HepG2 (cell line): ENCODE data around the gene RAPGEF5. TPM values are rescaled to one million over a fixed set of nuclear protein-coding genes. Genes with fewer than 3 reads are reported as not detected.

Experiments used
- BCL3 ChIP-seq: sonication (generic); formaldehyde crosslinking; IDR thresholded peaks from 2 replicates; pipeline ENCODE4 v1.5.1; 2020; ENCODE audit warnings: mild to moderate bottlenecking, missing genetic modification reagents, moderate library complexity
- CBX5 ChIP-seq: sonication (generic); formaldehyde crosslinking; IDR thresholded peaks from 2 replicates; pipeline ENCODE4 v1.4.0; 2020; ENCODE audit warnings: missing genetic modification reagents, borderline replicate concordance
- DNMT1 ChIP-seq: sonication (generic); formaldehyde crosslinking; IDR thresholded peaks from 2 replicates; pipeline ENCODE4 v1.5.1; 2020; ENCODE audit warnings: mild to moderate bottlenecking, missing genetic modification reagents
- FOXA3 ChIP-seq: IDR thresholded peaks from 2 replicates; pipeline ENCODE4 v1.6.1; 2016; ENCODE audit warnings: missing genetic modification reagents, missing compliant biosample characterization
- HNF4G ChIP-seq, 2 experiments: sonication (generic) in 1 of 2; formaldehyde crosslinking in 1 of 2; IDR thresholded peaks; 2 replicates each; pipeline versions ENCODE4 v1.4.0 to v1.6.1; 2011 to 2020; ENCODE audit warnings: borderline replicate concordance in 2 of 2, low read depth in 2 of 2, mild to moderate bottlenecking in 2 of 2, low read length in 1 of 2, missing genetic modification reagents in 1 of 2, moderate library complexity in 1 of 2
- HOXA9 ChIP-seq: sonication (generic); formaldehyde crosslinking; IDR thresholded peaks from 2 replicates; pipeline ENCODE4 v1.8.1; 2022; ENCODE audit warnings: missing genetic modification reagents, mild to moderate bottlenecking, moderate library complexity, borderline replicate concordance
- KDM5A ChIP-seq: fragments of 200-600 bp; sonication (generic); IDR thresholded peaks from 2 replicates; pipeline ENCODE4 v1.7.0; 2018; ENCODE audit warnings: antibody characterized with exemption, mild to moderate bottlenecking, low read length, borderline replicate concordance
- MTF2 ChIP-seq: sonication (generic); formaldehyde crosslinking; IDR thresholded peaks from 2 replicates; pipeline ENCODE4 v1.5.0; 2020; ENCODE audit warnings: missing genetic modification reagents, borderline replicate concordance
- NR1H2 ChIP-seq: sonication (generic); formaldehyde crosslinking; IDR thresholded peaks from 2 replicates; pipeline ENCODE4 v1.8.1; 2022; ENCODE audit warnings: low read depth, missing genetic modification reagents, borderline replicate concordance
- NRL ChIP-seq: sonication (generic); formaldehyde crosslinking; IDR thresholded peaks from 2 replicates; pipeline ENCODE4 v1.5.0; 2020; ENCODE audit warnings: missing genetic modification reagents, mild to moderate bottlenecking, moderate library complexity, borderline replicate concordance
- RXRA ChIP-seq: sonication (generic); formaldehyde crosslinking; IDR thresholded peaks from 2 replicates; pipeline ENCODE4 v1.5.1; 2020; ENCODE audit warnings: missing genetic modification reagents
- SALL1 ChIP-seq: sonication (generic); formaldehyde crosslinking; IDR thresholded peaks from 2 replicates; pipeline ENCODE4 v1.8.0; 2022; ENCODE audit warnings: mild to moderate bottlenecking, missing genetic modification reagents
- STAG1 ChIP-seq: sonication (generic); formaldehyde crosslinking; IDR thresholded peaks from 2 replicates; pipeline ENCODE4 v1.4.0; 2020; ENCODE audit warnings: missing genetic modification reagents
- ZBTB3 ChIP-seq: sonication (generic); formaldehyde crosslinking; IDR thresholded peaks from 2 replicates; pipeline ENCODE4 v1.4.0; 2020; ENCODE audit warnings: low read depth, mild to moderate bottlenecking, moderate library complexity, missing genetic modification reagents, borderline replicate concordance
- ZFY ChIP-seq: sonication (generic); formaldehyde crosslinking; IDR thresholded peaks from 2 replicates; pipeline ENCODE4 v1.4.0; 2020; ENCODE audit warnings: missing genetic modification reagents
- ZMAT5 ChIP-seq: sonication (generic); formaldehyde crosslinking; IDR thresholded peaks from 2 replicates; pipeline ENCODE4 v1.5.0; 2020; ENCODE audit warnings: mild to moderate bottlenecking, low read depth, missing genetic modification reagents, borderline replicate concordance
- ZNF30 ChIP-seq: sonication (generic); formaldehyde crosslinking; IDR thresholded peaks from 2 replicates; pipeline ENCODE4 v1.5.0; 2020; ENCODE audit warnings: mild to moderate bottlenecking, missing genetic modification reagents
- ZNF432 ChIP-seq: sonication (generic); formaldehyde crosslinking; IDR thresholded peaks from 2 replicates; pipeline ENCODE4 v1.5.0; 2020; ENCODE audit warnings: missing genetic modification reagents, mild to moderate bottlenecking, borderline replicate concordance
- ZNF552 ChIP-seq: sonication (generic); formaldehyde crosslinking; IDR thresholded peaks from 2 replicates; pipeline ENCODE4 v1.9.0; 2022; ENCODE audit warnings: missing genetic modification reagents, mild to moderate bottlenecking, borderline replicate concordance
- ZNF567 ChIP-seq: sonication (generic); formaldehyde crosslinking; IDR thresholded peaks from 2 replicates; pipeline ENCODE4 v1.8.1; 2023; ENCODE audit warnings: mild to moderate bottlenecking, missing genetic modification reagents, borderline replicate concordance
- polyA plus RNA-seq, 8 experiments: library from polyadenylated mRNA; depleted of rRNA in 3 of 8; stranded (reverse) in 7 of 8; unstranded in 1 of 8; fragments of >200 nt; fragmentation: Illumina TruSeq in 4 of 8; extraction: Trizol in 4 of 8; gene quantifications; 2 replicates each; pipeline versions ENCODE4 v1.2.1 to v1.2.3, GENCODE V29; 2011 to 2016; ENCODE audit warnings: low read depth in 4 of 8, missing spikeins in 1 of 8, mixed read lengths in 1 of 8; ENCODE audit not compliant: insufficient read depth in 1 of 8
- total RNA-seq, 5 experiments: library from RNA; depleted of rRNA; stranded (reverse); fragments of >200 nt; fragmentation: Illumina TruSeq; extraction: Trizol; gene quantifications; 2 replicates each; pipeline ENCODE4 v1.2.3, GENCODE V29; 2016; ENCODE audit warnings: low read depth in 1 of 5
- TF ChIP-seq, protein P1 (sequence below): sonication (generic); formaldehyde crosslinking; IDR thresholded peaks from 2 replicates; pipeline ENCODE4 v1.4.0; 2020; ENCODE audit warnings: missing genetic modification reagents
- TF ChIP-seq, protein P2 (sequence below): sonication (generic); formaldehyde crosslinking; IDR thresholded peaks from 2 replicates; pipeline ENCODE4 v1.8.0; 2022; ENCODE audit warnings: mild to moderate bottlenecking, missing genetic modification reagents, borderline replicate concordance

The RAPGEF5 gene
- total and polyA plus RNA-seq, 2 of the 13 experiments (the other 11 are each of a cell fraction or from before 2014, with no cell fraction given): 17.1 to 23.4 TPM

DNA sequence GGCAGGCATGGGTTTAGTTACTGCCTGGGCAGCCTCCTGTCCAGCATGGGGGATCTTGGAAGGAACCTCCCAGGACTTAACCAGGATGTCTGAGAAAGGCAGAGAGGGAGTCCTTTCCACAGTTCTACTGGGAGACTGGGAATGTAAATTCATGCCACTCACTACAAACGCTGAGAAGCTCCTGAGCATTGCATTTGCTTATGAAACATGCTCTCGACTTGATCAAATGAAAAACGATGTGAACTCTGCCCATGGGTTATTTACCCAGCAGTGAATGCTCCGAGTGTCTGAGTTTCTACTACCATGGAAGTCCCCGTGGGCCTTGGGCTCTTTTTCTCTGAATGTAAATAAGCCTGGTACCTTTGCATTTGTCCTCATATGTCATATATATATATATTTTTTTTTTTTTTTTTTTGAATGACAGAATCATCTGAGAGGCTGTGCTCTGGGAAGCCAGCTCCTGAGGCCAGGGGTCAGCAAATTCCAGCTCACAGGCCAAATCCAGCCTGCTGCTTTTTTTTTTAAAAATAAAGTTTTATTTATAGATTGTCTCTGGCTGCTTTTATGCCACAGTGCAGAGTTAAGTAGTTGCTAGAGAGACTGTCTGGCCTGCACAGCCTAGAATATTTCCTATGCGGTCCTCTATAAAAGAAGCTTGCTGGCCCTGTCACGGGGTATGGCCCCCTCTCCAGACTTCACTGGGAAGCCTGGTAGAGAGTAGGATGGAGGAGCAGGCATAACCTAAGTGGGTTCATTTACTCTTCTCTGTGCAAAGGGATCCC, 21.4 kb upstream of the RAPGEF5 start (continued):
- TF ChIP-seq, protein P1, sequence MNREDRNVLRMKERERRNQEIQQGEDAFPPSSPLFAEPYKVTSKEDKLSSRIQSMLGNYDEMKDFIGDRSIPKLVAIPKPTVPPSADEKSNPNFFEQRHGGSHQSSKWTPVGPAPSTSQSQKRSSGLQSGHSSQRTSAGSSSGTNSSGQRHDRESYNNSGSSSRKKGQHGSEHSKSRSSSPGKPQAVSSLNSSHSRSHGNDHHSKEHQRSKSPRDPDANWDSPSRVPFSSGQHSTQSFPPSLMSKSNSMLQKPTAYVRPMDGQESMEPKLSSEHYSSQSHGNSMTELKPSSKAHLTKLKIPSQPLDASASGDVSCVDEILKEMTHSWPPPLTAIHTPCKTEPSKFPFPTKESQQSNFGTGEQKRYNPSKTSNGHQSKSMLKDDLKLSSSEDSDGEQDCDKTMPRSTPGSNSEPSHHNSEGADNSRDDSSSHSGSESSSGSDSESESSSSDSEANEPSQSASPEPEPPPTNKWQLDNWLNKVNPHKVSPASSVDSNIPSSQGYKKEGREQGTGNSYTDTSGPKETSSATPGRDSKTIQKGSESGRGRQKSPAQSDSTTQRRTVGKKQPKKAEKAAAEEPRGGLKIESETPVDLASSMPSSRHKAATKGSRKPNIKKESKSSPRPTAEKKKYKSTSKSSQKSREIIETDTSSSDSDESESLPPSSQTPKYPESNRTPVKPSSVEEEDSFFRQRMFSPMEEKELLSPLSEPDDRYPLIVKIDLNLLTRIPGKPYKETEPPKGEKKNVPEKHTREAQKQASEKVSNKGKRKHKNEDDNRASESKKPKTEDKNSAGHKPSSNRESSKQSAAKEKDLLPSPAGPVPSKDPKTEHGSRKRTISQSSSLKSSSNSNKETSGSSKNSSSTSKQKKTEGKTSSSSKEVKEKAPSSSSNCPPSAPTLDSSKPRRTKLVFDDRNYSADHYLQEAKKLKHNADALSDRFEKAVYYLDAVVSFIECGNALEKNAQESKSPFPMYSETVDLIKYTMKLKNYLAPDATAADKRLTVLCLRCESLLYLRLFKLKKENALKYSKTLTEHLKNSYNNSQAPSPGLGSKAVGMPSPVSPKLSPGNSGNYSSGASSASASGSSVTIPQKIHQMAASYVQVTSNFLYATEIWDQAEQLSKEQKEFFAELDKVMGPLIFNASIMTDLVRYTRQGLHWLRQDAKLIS (CRISPR knock-in tag): no peak
- no peak for TF ChIP-seq NR1H2
- TF ChIP-seq MTF2 (CRISPR knock-in tag): no peak
- TF ChIP-seq HNF4G (IDR thresholded peaks at IDR 0.05; ENCODE audit: borderline replicate concordance, low read depth, low read length): peak; percentile 59
- peak; percentile 51; the same call in 1 of the 2 replicates for TF ChIP-seq HNF4G (CRISPR knock-in tag; IDR thresholded peaks at IDR 0.05; ENCODE audit: borderline replicate concordance, low read depth)
- TF ChIP-seq CBX5: no peak
- TF ChIP-seq SALL1 (CRISPR knock-in tag): peak; percentile 84
- TF ChIP-seq FOXA3 (CRISPR knock-in tag): peak; percentile 95
- TF ChIP-seq KDM5A: no peak
- TF ChIP-seq STAG1 (CRISPR knock-in tag): no peak
- no peak for TF ChIP-seq DNMT1 (CRISPR knock-in tag)
- no peak for TF ChIP-seq ZBTB3 (CRISPR knock-in tag)
- TF ChIP-seq, protein P2, sequence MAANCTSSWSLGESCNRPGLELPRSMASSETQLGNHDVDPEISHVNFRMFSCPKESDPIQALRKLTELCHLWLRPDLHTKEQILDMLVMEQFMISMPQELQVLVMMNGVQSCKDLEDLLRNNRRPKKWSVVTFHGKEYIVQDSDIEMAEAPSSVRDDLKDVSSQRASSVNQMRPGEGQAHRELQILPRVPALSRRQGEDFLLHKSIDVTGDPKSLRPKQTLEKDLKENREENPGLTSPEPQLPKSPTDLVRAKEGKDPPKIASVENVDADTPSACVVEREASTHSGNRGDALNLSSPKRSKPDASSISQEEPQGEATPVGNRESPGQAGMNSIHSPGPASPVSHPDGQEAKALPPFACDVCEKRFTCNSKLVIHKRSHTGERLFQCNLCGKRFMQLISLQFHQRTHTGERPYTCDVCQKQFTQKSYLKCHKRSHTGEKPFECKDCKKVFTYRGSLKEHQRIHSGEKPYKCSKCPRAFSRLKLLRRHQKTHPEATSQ (CRISPR knock-in tag): no peak
- TF ChIP-seq HOXA9 (CRISPR knock-in tag): no peak
- TF ChIP-seq ZFY (CRISPR knock-in tag): peak; percentile 49
- TF ChIP-seq ZNF432 (CRISPR knock-in tag): no peak
- TF ChIP-seq NRL (CRISPR knock-in tag): no peak
- no peak for TF ChIP-seq ZNF567 (CRISPR knock-in tag)
- TF ChIP-seq ZMAT5 (CRISPR knock-in tag): no peak
- TF ChIP-seq RXRA (CRISPR knock-in tag): no peak
- TF ChIP-seq BCL3 (CRISPR knock-in tag): no peak
- TF ChIP-seq ZNF552: no peak
- TF ChIP-seq ZNF30 (CRISPR knock-in tag): no peak
